SJSA1 (cell line): Measurements from ENCODE around the gene ALDH7A1. TPM values are rescaled to one million over a fixed set of nuclear protein-coding genes. Genes with fewer than 3 reads are reported as not detected.

ENCODE experiments used
- DNase-seq, 2 experiments: peaks; one replicate each; pipeline ENCODE4 v3.0.0-alpha.2; 2015 to 2020; ENCODE audit warnings: low spot score in 2 of 2, low read depth in 1 of 2
- H3K27ac ChIP-seq: fragments of 250-450 bp; sonication (Bioruptor Pico); 2 replicates; pipeline ENCODE4 v1.5.1; 2020; ENCODE audit warnings: mild to moderate bottlenecking, moderate library complexity
- H3K27me3 ChIP-seq: fragments of 250-450 bp; sonication (Bioruptor Pico); replicated peaks from 2 replicates; pipeline ENCODE4 v1.5.1; 2020; ENCODE audit warnings: mild to moderate bottlenecking, moderate library complexity
- H3K36me3 ChIP-seq: fragments of 250-450 bp; sonication (Bioruptor Pico); 2 replicates; pipeline ENCODE4 v1.5.1; 2020; ENCODE audit warnings: mild to moderate bottlenecking
- H3K4me1 ChIP-seq: fragments of 250-450 bp; sonication (Bioruptor Pico); replicated peaks from 2 replicates; pipeline ENCODE4 v1.6.1; 2021; ENCODE audit warnings: mild to moderate bottlenecking
- H3K4me3 ChIP-seq: fragments of 250-450 bp; sonication (Bioruptor Pico); 2 replicates; pipeline ENCODE4 v1.5.1; 2020; ENCODE audit warnings: mild to moderate bottlenecking
- H3K9me3 ChIP-seq: fragments of 250-450 bp; sonication (Bioruptor Pico); replicated peaks from 2 replicates; pipeline ENCODE4 v1.5.1; 2020; ENCODE audit warnings: mild to moderate bottlenecking
- total RNA-seq: library from RNA; depleted of rRNA; stranded (reverse); fragments of >200 nt; shearing (Covaris generic); gene quantifications from 2 replicates; pipeline ENCODE4 v1.2.3, GENCODE V29; 2014

ALDH7A1 gene
- total RNA-seq, 1 experiment from 2014 or later = 55.0 TPM

DNA sequence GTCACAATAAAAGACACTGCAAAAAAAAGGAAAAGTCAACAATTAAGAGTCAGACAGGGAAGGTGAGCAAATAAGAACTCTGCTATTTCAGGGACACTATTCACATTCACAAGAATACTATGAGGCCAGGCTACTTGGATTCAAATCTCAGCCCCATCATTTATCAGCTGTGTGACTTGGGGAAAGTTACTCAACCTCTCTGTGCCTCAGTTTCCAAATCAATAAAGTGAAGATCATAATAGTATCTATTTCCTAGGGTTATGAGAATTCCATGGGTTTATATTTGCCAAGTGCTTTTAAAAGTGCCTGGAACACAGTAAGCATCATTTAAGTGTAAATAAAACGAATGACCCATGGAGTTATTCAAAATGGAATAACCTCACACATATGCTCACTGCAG lies 56.4 kb downstream of the ALDH7A1 start:
- no peaks in the 10 kb centered on the region for H3K27me3 ChIP-seq
- H3K4me3 ChIP-seq = no peak overlapping the region
- H3K36me3 ChIP-seq = peaks cover 4% of the 10 kb centered on the region; the same call in 1 of the 2 replicates
- H3K27ac ChIP-seq = peak overlapping the region; percentile 70
- no peaks in the 10 kb centered on the region for H3K9me3 ChIP-seq
- DNase-seq = no peak
- peaks cover 16% of the 10 kb centered on the region for H3K4me1 ChIP-seq

DNA sequence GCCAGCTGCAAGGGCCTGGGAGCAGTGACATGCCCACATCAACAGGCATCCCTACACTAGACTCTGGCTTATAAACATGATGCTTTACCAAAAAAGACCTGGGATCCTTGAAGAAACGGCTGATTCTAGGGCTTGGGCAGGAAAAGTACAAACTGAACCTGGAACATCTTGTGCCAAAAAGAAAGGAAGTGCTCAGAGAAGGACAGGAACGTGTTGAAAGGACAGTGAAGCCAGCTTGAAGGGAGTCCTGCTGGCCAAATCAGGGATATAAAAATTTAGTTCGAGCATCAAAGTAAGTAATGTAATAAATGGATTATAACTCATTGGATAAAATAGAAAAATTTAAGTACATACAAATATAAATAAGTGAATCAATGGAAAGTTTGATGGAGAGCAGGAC lies 58.1 kb downstream of the ALDH7A1 start:
- Histone ChIP-seq H3K4me1 (peaks cover 20% of the 10 kb centered on the region), H3K27ac (no peak overlapping the region), H3K9me3 (no peaks in the 10 kb centered on the region), H3K4me3 (no peak overlapping the region), H3K27me3 (no peaks in the 10 kb centered on the region), H3K36me3 (no peaks in the 10 kb centered on the region)
- no peak for DNase-seq

GRCh38 chr5:126535856-126536545 lies 59.0 kb downstream of the ALDH7A1 start:
- H3K27ac ChIP-seq = no peak overlapping the region
- peaks cover 29% of the 10 kb centered on the region for H3K4me1 ChIP-seq
- no peak overlapping the region for H3K4me3 ChIP-seq
- DNase-seq = no peak
- no peaks in the 10 kb centered on the region for H3K36me3 ChIP-seq
- H3K9me3 ChIP-seq = no peaks in the 10 kb centered on the region
- no peaks in the 10 kb centered on the region for H3K27me3 ChIP-seq

GRCh38 chr5:126534553-126534952 lies 60.5 kb downstream of the ALDH7A1 start:
- Histone ChIP-seq H3K4me1 (peaks cover 29% of the 10 kb centered on the region), H3K27me3 (no peaks in the 10 kb centered on the region), H3K4me3 (no peak overlapping the region), H3K9me3 (no peaks in the 10 kb centered on the region), H3K36me3 (no peaks in the 10 kb centered on the region), H3K27ac (no peak overlapping the region)
- DNase-seq = no peak

DNA sequence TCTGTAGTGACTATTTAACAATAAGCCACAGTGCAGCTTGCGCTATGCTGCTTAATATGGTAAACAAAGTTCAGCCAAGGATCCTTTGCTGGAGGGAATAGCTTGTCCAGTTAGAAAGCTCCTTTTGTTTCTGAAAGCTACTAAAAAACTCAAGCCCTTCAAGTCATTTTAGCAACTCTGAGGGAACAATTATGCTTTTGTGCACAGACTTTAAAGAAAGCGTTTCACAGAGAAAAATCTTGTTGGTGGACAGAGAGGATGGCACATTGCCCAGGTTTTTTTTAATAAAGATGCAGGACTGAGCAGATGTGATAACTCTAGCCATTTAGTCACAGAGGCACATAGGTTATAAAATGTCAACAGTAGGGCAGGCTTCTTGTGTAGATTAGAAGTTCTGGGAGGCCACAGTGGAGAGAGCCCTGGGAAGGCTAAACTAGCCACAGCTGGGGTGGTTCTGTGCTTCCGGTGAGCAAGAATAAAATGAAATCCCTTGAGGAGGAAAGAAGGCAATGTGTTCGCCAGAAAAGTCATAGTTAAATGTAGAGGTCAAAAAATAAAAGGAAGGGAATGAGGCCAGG lies 63.4 kb downstream of the ALDH7A1 start:
- H3K27me3 ChIP-seq = no peaks in the 10 kb centered on the region
- peaks cover 23% of the 10 kb centered on the region for H3K4me1 ChIP-seq
- no peak overlapping the region for H3K4me3 ChIP-seq
- no peaks in the 10 kb centered on the region for H3K36me3 ChIP-seq
- H3K9me3 ChIP-seq = no peaks in the 10 kb centered on the region
- DNase-seq = peak in 1 of 2 experiments; percentile 43
- peak overlapping the region; percentile 3 for H3K27ac ChIP-seq

DNA sequence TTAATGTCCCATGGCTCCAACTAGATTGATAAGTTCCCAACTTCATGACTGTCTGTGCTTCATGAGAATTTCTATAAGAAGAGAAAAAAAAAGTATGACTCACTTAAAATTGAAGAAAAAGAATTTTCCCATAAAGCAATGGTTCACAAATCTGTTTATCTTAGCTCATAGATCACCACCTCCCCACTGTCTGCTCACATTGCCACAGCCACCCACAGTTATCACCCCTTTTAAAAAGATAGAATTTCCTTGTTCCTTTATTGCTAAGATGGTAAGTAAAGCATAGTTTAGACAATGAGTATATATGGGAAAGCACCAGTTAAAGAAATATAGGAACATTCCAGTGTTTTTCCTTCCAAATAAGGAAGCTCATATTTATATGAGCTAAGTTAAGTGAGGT lies 67.1 kb downstream of the ALDH7A1 start:
- H3K36me3 ChIP-seq = no peaks in the 10 kb centered on the region
- peak in 1 of 2 experiments; percentile 43 for DNase-seq
- no peak overlapping the region for H3K4me3 ChIP-seq
- H3K4me1 ChIP-seq = peaks cover 26% of the 10 kb centered on the region
- no peaks in the 10 kb centered on the region for H3K27me3 ChIP-seq
- peak overlapping the region; percentile 14; the same call in 1 of the 2 replicates for H3K27ac ChIP-seq
- H3K9me3 ChIP-seq = no peaks in the 10 kb centered on the region

DNA sequence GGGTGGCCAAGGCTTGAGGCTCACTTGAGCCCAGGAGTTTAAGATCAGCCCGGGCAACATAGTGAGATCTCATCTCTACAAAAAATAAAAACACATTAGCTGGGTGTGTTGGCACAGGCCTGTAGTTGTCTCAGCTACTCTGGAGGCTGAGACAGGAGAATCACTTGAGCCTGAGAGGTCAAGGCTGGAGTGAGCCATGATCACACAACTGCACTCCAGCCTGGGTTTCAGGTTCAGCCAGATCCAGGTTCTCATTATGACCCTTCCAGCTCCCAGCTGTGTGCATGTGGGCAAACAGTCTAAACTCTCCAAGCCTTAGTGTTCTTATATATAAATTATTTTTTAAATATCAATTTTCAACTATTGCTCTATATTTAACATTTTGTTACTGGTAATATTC lies 67.9 kb downstream of the ALDH7A1 start:
- no peaks in the 10 kb centered on the region for H3K9me3 ChIP-seq
- no peak for DNase-seq
- H3K27ac ChIP-seq = no peak overlapping the region

DNA sequence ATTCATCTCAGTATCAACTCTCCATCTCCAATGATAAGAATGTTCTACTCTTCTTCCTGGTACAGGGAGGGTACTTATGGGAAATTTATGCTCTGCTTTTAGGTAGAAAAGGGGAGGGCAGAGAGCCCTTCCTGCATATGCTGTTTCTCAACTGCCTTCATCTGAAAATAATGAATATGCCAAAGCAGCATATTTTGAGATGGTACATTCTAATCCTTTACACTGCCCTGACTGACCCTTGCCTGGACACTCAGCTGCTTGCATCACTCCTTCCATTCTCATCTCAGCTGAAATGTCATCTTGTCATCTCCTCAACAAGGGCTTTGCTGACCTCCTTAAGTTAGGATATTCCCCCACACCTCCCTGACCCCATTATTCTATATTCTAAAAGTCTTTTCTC lies 68.5 kb downstream of the ALDH7A1 start:
- no peak overlapping the region for H3K4me3 ChIP-seq
- no peak for DNase-seq

More for the DNA sequence above, 67.9 kb downstream of the ALDH7A1 start:
- Histone ChIP-seq H3K36me3 (no peaks in the 10 kb centered on the region), H3K27me3 (no peaks in the 10 kb centered on the region), H3K4me3 (no peak overlapping the region), H3K4me1 (peaks cover 26% of the 10 kb centered on the region)

GRCh38 chr5:126525630-126526245 lies 69.3 kb downstream of the ALDH7A1 start:
- no peaks in the 10 kb centered on the region for H3K9me3 ChIP-seq
- no peak overlapping the region for H3K27ac ChIP-seq
- DNase-seq = no peak
- H3K4me1 ChIP-seq = peaks cover 22% of the 10 kb centered on the region
- no peak overlapping the region for H3K4me3 ChIP-seq
- H3K27me3 ChIP-seq = no peaks in the 10 kb centered on the region
- H3K36me3 ChIP-seq = no peaks in the 10 kb centered on the region

More for the DNA sequence above, 68.5 kb downstream of the ALDH7A1 start:
- H3K27me3 ChIP-seq = no peaks in the 10 kb centered on the region
- H3K9me3 ChIP-seq = no peaks in the 10 kb centered on the region
- no peaks in the 10 kb centered on the region for H3K36me3 ChIP-seq
- no peak overlapping the region for H3K27ac ChIP-seq
- H3K4me1 ChIP-seq = peaks cover 23% of the 10 kb centered on the region

- no peaks in the 10 kb centered on the region for H3K9me3 ChIP-seq
- no peaks in the 10 kb centered on the region for H3K27me3 ChIP-seq
- no peaks in the 10 kb centered on the region for H3K36me3 ChIP-seq
- no peak overlapping the region for H3K27ac ChIP-seq
- H3K4me3 ChIP-seq = no peak overlapping the region
- peaks cover 30% of the 10 kb centered on the region for H3K4me1 ChIP-seq
- DNase-seq = no peak
Measured at GRCh38 chr5:126523818-126524510, 71.1 kb downstream of the ALDH7A1 start.

DNA sequence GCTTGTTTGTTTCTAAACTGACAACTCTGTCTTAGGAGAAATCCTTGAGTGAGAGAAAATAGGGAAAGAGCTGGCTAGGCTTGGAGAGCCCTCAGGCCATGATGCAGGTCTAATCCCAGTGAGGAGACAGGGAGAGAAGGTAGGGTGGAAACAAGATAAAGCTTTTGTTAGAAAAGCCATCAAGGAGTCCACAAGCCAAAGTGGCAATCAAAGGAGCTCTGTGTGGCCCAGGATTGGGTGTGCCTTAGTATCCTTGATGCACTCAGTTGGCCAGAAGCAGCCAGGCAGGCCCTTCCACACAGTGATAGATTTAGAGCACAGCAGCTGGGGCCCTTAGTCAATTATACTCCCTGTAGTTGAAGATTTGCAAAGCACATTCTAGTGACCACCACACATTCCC lies 73.9 kb downstream of the ALDH7A1 start:
- H3K36me3 ChIP-seq = no peaks in the 10 kb centered on the region
- no peaks in the 10 kb centered on the region for H3K27me3 ChIP-seq
- H3K9me3 ChIP-seq = no peaks in the 10 kb centered on the region
- peaks cover 32% of the 10 kb centered on the region for H3K4me1 ChIP-seq
- no peak overlapping the region for H3K4me3 ChIP-seq
- no peak overlapping the region for H3K27ac ChIP-seq
- DNase-seq = no peak

GRCh38 chr5:126520593-126520953 lies 74.4 kb downstream of the ALDH7A1 start:
- Histone ChIP-seq H3K36me3 (no peaks in the 10 kb centered on the region), H3K27ac (no peak overlapping the region), H3K9me3 (no peaks in the 10 kb centered on the region), H3K27me3 (no peaks in the 10 kb centered on the region), H3K4me3 (no peak overlapping the region), H3K4me1 (peaks cover 38% of the 10 kb centered on the region)
- no peak for DNase-seq

DNA sequence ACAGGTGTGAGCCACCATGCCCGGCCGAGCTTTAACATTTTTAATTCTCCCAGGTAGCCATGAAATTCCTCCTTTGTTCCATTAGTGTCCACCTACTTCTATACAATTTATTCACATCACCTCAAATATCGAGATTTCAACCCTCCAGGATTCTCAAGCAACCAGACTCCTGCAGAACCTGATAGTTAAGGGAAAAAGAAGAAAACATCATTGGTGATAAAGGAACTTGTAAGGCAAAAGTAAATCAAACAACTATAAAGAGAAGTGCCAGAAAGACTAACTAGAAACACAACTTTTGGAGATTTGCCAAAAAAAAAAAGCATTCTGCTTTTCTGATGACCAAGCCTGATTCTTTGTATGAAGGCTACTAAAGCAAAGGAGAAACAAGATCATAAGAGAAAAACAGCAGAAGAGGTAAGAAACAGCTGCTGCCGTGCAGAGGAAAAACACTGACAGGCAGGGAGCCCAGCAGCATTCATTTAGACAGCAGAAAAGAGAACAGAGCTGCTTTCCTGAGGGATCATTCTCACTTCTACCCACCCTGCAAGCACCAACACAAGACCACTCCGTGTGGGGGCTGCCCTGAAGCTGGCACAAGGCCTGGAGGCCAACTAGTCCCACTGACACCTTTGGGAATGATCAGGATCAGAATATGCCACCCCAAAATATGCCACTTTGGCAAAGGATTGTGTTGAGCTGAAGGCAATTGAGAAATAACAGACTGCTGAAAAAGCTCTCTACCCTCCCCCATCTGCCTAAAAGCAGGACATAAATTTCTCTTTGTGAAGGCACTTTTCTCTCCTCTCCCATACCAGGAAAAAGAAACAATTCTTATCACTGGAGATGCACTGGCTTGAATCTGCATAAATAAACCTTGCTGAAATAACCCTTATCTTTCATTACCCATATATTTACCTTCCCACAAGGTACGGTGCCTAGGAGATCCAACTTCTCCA lies 75.1 kb downstream of the ALDH7A1 start:
- no peak overlapping the region for H3K4me3 ChIP-seq
- H3K27ac ChIP-seq = no peak overlapping the region
- H3K36me3 ChIP-seq = no peaks in the 10 kb centered on the region
- H3K27me3 ChIP-seq = no peaks in the 10 kb centered on the region
- H3K9me3 ChIP-seq = no peaks in the 10 kb centered on the region
- DNase-seq = no peak
- H3K4me1 ChIP-seq = peaks cover 40% of the 10 kb centered on the region
